Measurements from ENCODE around the gene LRRIQ1.

GRCh38 chr12:85179680-85180270, 143.6 kb downstream of the LRRIQ1 start:
- TF ChIP-seq EZH2 (IDR thresholded peaks at IDR 0.05; ENCODE audit: borderline replicate concordance, low read length): no peak
- TF ChIP-seq CTCF (IDR thresholded peaks at IDR 0.05; ENCODE audit: low read length): no peak
